ENCODE results near the gene PHKA1.

GRCh38 chrX:72604112-72604511, 110.0 kb downstream of the PHKA1 start:
- TF ChIP-seq POLR2AphosphoS5 (IDR thresholded peaks at IDR 0.05; ENCODE audit: low read depth, low read length) (no peak), TAF1 (IDR thresholded peaks at IDR 0.05; ENCODE audit: borderline replicate concordance, insufficient read depth, low read length) (no peak), SIN3A (IDR thresholded peaks at IDR 0.05; ENCODE audit: borderline replicate concordance, insufficient read depth, low read length) (no peak), FOXP2 (optimal IDR thresholded peaks at IDR 0.05; ENCODE audit: borderline replicate concordance, extremely low read depth, extremely low read length, insufficient read depth) (no peak)
- TF ChIP-seq, protein P1, sequence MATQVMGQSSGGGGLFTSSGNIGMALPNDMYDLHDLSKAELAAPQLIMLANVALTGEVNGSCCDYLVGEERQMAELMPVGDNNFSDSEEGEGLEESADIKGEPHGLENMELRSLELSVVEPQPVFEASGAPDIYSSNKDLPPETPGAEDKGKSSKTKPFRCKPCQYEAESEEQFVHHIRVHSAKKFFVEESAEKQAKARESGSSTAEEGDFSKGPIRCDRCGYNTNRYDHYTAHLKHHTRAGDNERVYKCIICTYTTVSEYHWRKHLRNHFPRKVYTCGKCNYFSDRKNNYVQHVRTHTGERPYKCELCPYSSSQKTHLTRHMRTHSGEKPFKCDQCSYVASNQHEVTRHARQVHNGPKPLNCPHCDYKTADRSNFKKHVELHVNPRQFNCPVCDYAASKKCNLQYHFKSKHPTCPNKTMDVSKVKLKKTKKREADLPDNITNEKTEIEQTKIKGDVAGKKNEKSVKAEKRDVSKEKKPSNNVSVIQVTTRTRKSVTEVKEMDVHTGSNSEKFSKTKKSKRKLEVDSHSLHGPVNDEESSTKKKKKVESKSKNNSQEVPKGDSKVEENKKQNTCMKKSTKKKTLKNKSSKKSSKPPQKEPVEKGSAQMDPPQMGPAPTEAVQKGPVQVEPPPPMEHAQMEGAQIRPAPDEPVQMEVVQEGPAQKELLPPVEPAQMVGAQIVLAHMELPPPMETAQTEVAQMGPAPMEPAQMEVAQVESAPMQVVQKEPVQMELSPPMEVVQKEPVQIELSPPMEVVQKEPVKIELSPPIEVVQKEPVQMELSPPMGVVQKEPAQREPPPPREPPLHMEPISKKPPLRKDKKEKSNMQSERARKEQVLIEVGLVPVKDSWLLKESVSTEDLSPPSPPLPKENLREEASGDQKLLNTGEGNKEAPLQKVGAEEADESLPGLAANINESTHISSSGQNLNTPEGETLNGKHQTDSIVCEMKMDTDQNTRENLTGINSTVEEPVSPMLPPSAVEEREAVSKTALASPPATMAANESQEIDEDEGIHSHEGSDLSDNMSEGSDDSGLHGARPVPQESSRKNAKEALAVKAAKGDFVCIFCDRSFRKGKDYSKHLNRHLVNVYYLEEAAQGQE (IDR thresholded peaks at IDR 0.05; ENCODE audit: insufficient read depth in 1 of 2, low read depth in 2 of 2, low read length in 2 of 2) = no peak

All from PFSK-1 (cell line).